Measurements from ENCODE around the gene C2orf68.
"Not testable (repeated sequence)": the region's sequence is repeated elsewhere in the genome, so short reads cannot be mapped to it uniquely, and the experiment has no call there.

Gene C2orf68, protein sequence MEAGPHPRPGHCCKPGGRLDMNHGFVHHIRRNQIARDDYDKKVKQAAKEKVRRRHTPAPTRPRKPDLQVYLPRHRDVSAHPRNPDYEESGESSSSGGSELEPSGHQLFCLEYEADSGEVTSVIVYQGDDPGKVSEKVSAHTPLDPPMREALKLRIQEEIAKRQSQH

DNA sequence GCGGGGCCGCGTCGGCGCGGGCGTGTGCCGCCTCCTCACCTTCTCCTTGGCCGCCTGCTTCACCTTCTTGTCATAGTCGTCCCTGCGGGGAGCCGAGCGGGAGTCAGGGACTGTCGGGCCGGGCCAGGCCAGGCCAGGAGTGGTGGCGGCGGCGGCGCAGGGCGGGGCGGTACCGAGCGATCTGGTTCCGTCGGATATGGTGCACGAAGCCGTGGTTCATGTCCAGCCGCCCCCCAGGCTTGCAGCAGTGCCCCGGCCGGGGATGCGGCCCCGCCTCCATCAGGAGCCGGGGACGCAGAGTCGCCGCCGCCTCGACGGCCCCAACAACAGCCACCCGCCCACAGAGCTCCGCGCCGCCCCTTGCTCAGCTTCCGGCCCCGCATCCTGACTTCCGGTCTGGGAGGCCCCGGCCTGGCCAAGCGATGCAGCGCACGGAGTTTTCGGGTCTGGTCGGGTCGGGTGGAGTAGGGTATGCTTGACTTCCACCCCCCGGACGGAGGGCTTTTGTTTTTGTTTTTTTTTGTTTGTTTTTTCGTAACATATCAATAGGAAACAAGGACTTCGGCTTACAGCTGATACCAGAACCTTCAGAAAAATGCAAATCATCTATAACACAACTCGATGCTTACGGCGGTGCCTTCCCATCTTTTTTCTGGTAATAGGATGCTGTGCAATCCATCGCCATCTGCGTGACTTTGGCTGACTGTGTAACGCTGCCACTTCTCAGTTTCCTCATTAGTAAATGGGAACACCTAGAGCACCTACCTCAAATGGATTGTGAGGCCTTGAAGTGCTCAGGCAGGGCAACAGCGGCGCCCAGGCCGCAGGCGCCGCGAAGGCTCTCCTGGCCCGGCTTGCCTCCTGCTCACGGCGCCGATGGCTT is at the start of gene C2orf68:
C2orf68 (minus strand) TSS at position 362 of the 883 bp plus-strand sequence; CDS start at position 280, 82 bp downstream.
- ATAC-seq: peak; percentile 87
- TF ChIP-seq ESRRG (CRISPR knock-in tag; IDR thresholded peaks at IDR 0.05): no peak
- 0 out of 2 replicates have a peak, but pooled peaks have one; percentile 6 for TF ChIP-seq CSDC2 (CRISPR knock-in tag; IDR thresholded peaks at IDR 0.05)

DNA sequence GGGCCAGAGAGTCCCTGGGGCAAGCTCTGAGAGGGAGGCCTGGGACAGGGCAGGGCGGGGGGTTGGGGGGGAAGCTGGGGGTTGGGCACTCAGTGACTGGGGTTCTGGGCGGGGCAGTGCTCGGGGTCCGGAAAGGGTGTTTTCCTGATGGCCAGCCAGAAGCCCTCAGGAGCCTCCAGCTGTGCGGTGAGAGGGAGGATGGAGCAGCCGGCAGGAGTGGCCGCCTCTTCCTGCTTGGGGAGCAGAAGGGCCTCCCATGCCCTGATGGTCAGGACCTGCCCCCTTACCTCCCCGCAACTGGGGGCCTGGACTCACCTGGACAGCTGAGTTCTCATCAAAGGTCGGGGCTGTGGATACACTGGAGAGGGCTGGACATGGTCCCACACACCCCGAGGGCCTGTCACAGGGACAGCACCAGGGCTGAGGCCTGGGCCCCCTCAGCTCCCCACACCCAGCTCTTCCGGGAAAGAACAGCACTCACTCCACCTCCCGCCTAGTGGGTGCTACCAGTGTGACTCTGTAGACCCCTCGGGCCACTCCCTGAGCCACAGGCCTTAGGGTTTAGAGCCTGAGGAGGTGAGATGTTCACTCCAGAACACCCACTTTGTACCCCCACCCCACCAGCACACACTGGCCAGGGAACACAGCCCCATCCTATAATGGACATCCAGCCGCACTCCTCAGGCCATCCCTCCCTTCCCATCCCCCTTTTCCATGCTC is 49.4 kb upstream of the C2orf68 start:
- ATAC-seq: no peak

DNA sequence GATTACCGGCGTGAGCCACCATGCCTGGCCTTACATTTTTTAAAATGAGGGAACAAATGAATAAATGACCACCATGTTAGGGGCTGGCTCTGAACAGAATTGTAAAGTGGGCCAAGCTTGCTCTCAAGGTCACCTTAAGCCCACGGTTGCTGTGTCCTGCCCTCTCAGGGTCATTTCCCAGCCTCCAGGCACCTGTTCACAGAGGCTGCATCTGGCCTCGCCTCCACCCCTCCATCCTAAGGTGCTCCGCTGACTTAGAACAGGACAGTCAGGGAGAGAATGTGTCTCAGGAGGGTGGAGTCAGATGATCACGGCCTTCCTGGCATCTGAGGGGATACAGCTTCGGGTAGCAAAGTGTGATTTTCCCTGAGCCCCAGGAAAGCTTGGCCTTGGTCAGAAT is 48.9 kb upstream of the C2orf68 start:
- no peak for TF ChIP-seq SNAI2 (CRISPR knock-in tag; IDR thresholded peaks at IDR 0.05)
- no peak for ATAC-seq

More for the DNA sequence above, 49.4 kb upstream of the C2orf68 start:
- no peak for TF ChIP-seq ZNF8 (CRISPR knock-in tag; IDR thresholded peaks at IDR 0.05)

DNA sequence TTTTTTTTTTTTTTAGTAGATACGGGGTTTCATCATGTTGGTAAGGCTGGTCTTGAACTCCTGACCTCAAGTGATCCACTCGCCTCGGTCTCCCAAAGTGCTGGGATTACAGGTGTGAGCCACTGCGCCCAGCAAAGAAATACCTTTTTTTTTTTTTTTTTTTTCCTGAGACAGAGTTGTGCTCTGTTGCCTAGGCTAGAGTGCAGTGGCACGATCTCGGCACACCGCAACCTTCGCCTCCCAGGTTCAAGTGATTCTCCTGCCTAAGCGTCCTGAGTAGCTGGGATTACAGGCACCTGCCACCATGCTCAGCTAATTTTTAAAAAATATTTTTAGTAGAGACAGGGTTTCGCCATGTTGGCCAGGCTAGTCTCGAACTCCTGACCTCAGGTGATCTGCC is 48.4 kb upstream of the C2orf68 start:
- not testable (repeated sequence) for ATAC-seq

DNA sequence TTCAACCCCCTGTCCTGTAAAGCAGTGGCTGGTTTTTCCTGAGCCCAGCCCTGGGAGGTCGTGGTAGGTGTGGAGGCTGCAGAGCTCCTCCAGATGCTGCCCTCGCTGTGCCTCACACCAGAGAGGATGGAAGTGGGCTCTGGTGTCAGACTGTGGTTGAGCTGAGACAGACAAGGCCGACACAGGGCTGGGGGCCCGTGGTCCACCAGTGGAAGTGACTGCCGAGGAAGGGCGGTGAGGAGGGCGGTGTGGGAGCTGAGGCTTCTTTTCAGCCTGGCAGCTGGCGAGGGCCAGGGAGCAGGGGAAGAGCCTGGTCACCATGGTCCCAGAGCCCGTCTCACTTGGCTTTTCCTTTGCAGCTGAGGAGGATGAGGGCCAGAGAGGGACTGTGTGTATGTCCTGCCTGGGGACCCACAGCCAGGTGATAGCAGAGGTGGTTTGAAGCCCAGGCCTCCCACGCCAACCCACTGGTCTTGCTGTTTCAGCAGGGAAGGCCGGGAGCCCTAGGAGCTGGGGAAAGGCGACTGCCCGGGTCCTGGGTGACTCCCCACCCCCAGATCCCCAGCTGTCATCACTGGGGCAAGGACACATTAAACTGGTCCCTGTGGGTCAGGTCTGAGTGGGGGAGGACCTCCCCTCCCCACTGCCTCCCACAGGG is 47.6 kb upstream of the C2orf68 start:
- no peak for TF ChIP-seq ESRRG (CRISPR knock-in tag; IDR thresholded peaks at IDR 0.05)
- TF ChIP-seq RARB (CRISPR knock-in tag; IDR thresholded peaks at IDR 0.05): no peak
- TF ChIP-seq PPARA (CRISPR knock-in tag; IDR thresholded peaks at IDR 0.05; ENCODE audit: borderline replicate concordance): no peak
- TF ChIP-seq, protein P1, sequence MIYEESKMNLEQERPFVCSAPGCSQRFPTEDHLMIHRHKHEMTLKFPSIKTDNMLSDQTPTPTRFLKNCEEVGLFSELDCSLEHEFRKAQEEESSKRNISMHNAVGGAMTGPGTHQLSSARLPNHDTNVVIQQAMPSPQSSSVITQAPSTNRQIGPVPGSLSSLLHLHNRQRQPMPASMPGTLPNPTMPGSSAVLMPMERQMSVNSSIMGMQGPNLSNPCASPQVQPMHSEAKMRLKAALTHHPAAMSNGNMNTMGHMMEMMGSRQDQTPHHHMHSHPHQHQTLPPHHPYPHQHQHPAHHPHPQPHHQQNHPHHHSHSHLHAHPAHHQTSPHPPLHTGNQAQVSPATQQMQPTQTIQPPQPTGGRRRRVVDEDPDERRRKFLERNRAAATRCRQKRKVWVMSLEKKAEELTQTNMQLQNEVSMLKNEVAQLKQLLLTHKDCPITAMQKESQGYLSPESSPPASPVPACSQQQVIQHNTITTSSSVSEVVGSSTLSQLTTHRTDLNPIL (CRISPR knock-in tag; IDR thresholded peaks at IDR 0.05; ENCODE audit: low read depth): no peak
- no peak for TF ChIP-seq ISL1 (CRISPR knock-in tag; IDR thresholded peaks at IDR 0.05)
- TF ChIP-seq ZNF565 (CRISPR knock-in tag; conservative IDR thresholded peaks at IDR 0.05; ENCODE audit: low read depth): no peak
- TF ChIP-seq OSR1 (CRISPR knock-in tag; IDR thresholded peaks at IDR 0.05): no peak
- TF ChIP-seq, protein P2, sequence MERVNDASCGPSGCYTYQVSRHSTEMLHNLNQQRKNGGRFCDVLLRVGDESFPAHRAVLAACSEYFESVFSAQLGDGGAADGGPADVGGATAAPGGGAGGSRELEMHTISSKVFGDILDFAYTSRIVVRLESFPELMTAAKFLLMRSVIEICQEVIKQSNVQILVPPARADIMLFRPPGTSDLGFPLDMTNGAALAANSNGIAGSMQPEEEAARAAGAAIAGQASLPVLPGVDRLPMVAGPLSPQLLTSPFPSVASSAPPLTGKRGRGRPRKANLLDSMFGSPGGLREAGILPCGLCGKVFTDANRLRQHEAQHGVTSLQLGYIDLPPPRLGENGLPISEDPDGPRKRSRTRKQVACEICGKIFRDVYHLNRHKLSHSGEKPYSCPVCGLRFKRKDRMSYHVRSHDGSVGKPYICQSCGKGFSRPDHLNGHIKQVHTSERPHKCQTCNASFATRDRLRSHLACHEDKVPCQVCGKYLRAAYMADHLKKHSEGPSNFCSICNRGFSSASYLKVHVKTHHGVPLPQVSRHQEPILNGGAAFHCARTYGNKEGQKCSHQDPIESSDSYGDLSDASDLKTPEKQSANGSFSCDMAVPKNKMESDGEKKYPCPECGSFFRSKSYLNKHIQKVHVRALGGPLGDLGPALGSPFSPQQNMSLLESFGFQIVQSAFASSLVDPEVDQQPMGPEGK (CRISPR knock-in tag; IDR thresholded peaks at IDR 0.05; ENCODE audit: borderline replicate concordance): no peak
- TF ChIP-seq, protein P3, sequence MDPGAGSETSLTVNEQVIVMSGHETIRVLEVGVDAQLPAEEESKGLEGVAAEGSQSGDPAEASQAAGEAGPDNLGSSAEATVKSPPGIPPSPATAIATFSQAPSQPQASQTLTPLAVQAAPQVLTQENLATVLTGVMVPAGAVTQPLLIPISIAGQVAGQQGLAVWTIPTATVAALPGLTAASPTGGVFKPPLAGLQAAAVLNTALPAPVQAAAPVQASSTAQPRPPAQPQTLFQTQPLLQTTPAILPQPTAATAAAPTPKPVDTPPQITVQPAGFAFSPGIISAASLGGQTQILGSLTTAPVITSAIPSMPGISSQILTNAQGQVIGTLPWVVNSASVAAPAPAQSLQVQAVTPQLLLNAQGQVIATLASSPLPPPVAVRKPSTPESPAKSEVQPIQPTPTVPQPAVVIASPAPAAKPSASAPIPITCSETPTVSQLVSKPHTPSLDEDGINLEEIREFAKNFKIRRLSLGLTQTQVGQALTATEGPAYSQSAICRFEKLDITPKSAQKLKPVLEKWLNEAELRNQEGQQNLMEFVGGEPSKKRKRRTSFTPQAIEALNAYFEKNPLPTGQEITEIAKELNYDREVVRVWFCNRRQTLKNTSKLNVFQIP (CRISPR knock-in tag; IDR thresholded peaks at IDR 0.05; ENCODE audit: borderline replicate concordance, low read depth): no peak
- no peak for TF ChIP-seq ARNTL (CRISPR knock-in tag; IDR thresholded peaks at IDR 0.05; ENCODE audit: borderline replicate concordance, low read depth)
- TF ChIP-seq CSDC2 (CRISPR knock-in tag; IDR thresholded peaks at IDR 0.05): no peak
- no peak for TF ChIP-seq ZFP3 (CRISPR knock-in tag; IDR thresholded peaks at IDR 0.05)
- TF ChIP-seq, protein P4, sequence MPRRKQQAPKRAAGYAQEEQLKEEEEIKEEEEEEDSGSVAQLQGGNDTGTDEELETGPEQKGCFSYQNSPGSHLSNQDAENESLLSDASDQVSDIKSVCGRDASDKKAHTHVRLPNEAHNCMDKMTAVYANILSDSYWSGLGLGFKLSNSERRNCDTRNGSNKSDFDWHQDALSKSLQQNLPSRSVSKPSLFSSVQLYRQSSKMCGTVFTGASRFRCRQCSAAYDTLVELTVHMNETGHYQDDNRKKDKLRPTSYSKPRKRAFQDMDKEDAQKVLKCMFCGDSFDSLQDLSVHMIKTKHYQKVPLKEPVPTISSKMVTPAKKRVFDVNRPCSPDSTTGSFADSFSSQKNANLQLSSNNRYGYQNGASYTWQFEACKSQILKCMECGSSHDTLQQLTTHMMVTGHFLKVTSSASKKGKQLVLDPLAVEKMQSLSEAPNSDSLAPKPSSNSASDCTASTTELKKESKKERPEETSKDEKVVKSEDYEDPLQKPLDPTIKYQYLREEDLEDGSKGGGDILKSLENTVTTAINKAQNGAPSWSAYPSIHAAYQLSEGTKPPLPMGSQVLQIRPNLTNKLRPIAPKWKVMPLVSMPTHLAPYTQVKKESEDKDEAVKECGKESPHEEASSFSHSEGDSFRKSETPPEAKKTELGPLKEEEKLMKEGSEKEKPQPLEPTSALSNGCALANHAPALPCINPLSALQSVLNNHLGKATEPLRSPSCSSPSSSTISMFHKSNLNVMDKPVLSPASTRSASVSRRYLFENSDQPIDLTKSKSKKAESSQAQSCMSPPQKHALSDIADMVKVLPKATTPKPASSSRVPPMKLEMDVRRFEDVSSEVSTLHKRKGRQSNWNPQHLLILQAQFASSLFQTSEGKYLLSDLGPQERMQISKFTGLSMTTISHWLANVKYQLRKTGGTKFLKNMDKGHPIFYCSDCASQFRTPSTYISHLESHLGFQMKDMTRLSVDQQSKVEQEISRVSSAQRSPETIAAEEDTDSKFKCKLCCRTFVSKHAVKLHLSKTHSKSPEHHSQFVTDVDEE (CRISPR knock-in tag; IDR thresholded peaks at IDR 0.05): no peak
- no peak for TF ChIP-seq ZNF70 (CRISPR knock-in tag; IDR thresholded peaks at IDR 0.05)
- no peak for TF ChIP-seq ZFP30 (CRISPR knock-in tag; IDR thresholded peaks at IDR 0.05)
- no peak for TF ChIP-seq TCF4 (CRISPR knock-in tag; IDR thresholded peaks at IDR 0.05; ENCODE audit: borderline replicate concordance)
- TF ChIP-seq, protein P5, sequence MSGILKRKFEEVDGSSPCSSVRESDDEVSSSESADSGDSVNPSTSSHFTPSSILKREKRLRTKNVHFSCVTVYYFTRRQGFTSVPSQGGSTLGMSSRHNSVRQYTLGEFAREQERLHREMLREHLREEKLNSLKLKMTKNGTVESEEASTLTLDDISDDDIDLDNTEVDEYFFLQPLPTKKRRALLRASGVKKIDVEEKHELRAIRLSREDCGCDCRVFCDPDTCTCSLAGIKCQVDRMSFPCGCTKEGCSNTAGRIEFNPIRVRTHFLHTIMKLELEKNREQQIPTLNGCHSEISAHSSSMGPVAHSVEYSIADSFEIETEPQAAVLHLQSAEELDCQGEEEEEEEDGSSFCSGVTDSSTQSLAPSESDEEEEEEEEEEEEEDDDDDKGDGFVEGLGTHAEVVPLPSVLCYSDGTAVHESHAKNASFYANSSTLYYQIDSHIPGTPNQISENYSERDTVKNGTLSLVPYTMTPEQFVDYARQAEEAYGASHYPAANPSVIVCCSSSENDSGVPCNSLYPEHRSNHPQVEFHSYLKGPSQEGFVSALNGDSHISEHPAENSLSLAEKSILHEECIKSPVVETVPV (CRISPR knock-in tag; IDR thresholded peaks at IDR 0.05): no peak
- ATAC-seq: no peak

DNA sequence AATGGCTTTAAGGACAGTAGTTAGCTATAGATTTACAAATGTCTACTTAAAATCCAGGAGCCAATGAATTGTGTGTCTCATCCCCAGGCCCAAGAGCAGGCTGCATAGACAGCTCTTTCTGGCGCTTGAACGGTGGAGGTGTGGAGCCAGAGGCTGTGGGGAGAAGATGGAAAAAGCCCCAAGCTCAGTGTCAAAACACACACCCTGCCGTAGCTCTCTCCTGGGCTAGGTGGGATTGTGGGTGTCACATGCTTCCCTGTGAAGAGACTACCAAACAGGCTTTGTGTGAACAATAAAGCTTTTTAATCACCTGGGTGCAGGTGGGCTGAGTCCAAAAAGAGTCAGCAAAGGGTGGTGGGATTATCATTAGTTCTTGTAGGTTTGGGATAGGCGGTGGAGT is 45.5 kb upstream of the C2orf68 start:
- ATAC-seq: not testable (repeated sequence)

Measured in SK-N-SH treated with all-trans-retinoic acid at 6 μM for 48 hours (cell line).